Inflammatory macrophage (primary cell): ENCODE measurements around the gene THSD4.

Source experiments
- DNase-seq, 2 donors: peaks; one replicate each; pipeline ENCODE4 v3.0.0-alpha.2; 2020 to 2022

The THSD4 gene

GRCh38 chr15:71333839-71334238, 218.6 kb downstream of the THSD4 start:
- DNase-seq: no peak

GRCh38 chr15:71334434-71334833, 219.2 kb downstream of the THSD4 start:
- no peak for DNase-seq

GRCh38 chr15:71334873-71335272, 219.6 kb downstream of the THSD4 start:
- DNase-seq: no peak

GRCh38 chr15:71335591-71335990, 220.3 kb downstream of the THSD4 start:
- no peak for DNase-seq

- no peak for DNase-seq
Observed at GRCh38 chr15:71336671-71337070, 221.4 kb downstream of the THSD4 start.

- DNase-seq: no peak
Observed at GRCh38 chr15:71337197-71337845, 222.1 kb downstream of the THSD4 start.

- no peak for DNase-seq
Observed at GRCh38 chr15:71338265-71338664, 223.0 kb downstream of the THSD4 start.

- DNase-seq: no peak
Observed at GRCh38 chr15:71338827-71339542, 223.7 kb downstream of the THSD4 start.

GRCh38 chr15:71341811-71342550, 226.7 kb downstream of the THSD4 start:
- DNase-seq: no peak

GRCh38 chr15:71342658-71343057, 227.4 kb downstream of the THSD4 start:
- DNase-seq: no peak

GRCh38 chr15:71344316-71344715, 229.0 kb downstream of the THSD4 start:
- DNase-seq: no peak

GRCh38 chr15:71345186-71345585, 229.9 kb downstream of the THSD4 start:
- DNase-seq: no peak

- no peak for DNase-seq
Observed at GRCh38 chr15:71346464-71346863, 231.2 kb downstream of the THSD4 start.

- no peak for DNase-seq
Observed at GRCh38 chr15:71348597-71348996, 233.3 kb downstream of the THSD4 start.

- DNase-seq: no peak
Observed at GRCh38 chr15:71349336-71349735, 234.1 kb downstream of the THSD4 start.

- DNase-seq: no peak
Observed at GRCh38 chr15:71349736-71350526, 234.7 kb downstream of the THSD4 start.

- no peak for DNase-seq
Observed at GRCh38 chr15:71350622-71351378, 235.5 kb downstream of the THSD4 start.

- DNase-seq: no peak
Observed at GRCh38 chr15:71352125-71352524, 236.9 kb downstream of the THSD4 start.

- no peak for DNase-seq
Observed at GRCh38 chr15:71352765-71353164, 237.5 kb downstream of the THSD4 start.

GRCh38 chr15:71353171-71353570, 237.9 kb downstream of the THSD4 start:
- DNase-seq: no peak

GRCh38 chr15:71355268-71355667, 240.0 kb downstream of the THSD4 start:
- no peak for DNase-seq

- DNase-seq: no peak
Observed at GRCh38 chr15:71357321-71357732, 242.1 kb downstream of the THSD4 start.
